GM12878 (cell line): Measurements from ENCODE around the gene RPL38. TPM values are rescaled to one million over a fixed set of nuclear protein-coding genes. Genes with fewer than 3 reads are reported as not detected.

Experiments
- ATAC-seq: fragments of 200-7000 bp; cut with Tn5 transposase; 3 replicates; pipeline ENCODE4 v1.9.1; 2020; ENCODE audit warnings: mild to moderate bottlenecking, moderate library complexity
- BruUV-seq: library from RNA; stranded (reverse); fragments of 400-500 nt; replicated peaks from 2 replicates; lab custom pipeline; 2021; lab: Mats Ljungman, UMichigan
- CTCF ChIA-PET: fragments of 300-600 bp; sonication (Branson Sonifier 250); formaldehyde crosslinking; extraction: SDS; loops from one replicate; lab custom pipeline; 2021; ENCODE audit warnings: inconsistent platforms; lab: Yijun Ruan, JAX
- POLR2A ChIA-PET: fragments of 350-600 bp; formaldehyde crosslinking; extraction: SDS; loops from one replicate; lab custom pipeline; 2021; ENCODE audit warnings: inconsistent platforms; lab: Charles Lee
- RAD21 ChIA-PET: fragments of 300-600 bp; sonication (Branson Sonifier 250); formaldehyde crosslinking; loops from one replicate; lab custom pipeline; 2023; ENCODE audit warnings: antibody characterized with exemption; ENCODE audit not compliant: unreplicated experiment; lab: Charles Lee
- SMC1A ChIA-PET: fragments of 300-600 bp; sonication (Branson Sonifier 250); formaldehyde crosslinking; loops from one replicate; lab custom pipeline; 2023; ENCODE audit not compliant: unreplicated experiment, uncharacterized antibody; lab: Charles Lee
- DNase-seq: peaks from one replicate; pipeline ENCODE4 v3.0.0-alpha.2; 2011; ENCODE audit warnings: low read depth, low spot score
- FAIRE-seq: peaks from 3 replicates; lab custom pipeline; 2011; peaks lifted over from hg19 to GRCh38; lab: Jason Lieb, UNC
- H2AFZ ChIP-seq: 2 replicates; pipeline ENCODE4 v1.6.0; 2011; ENCODE audit warnings: low read depth, low read length, control low read depth; ENCODE audit not compliant: control insufficient read depth
- H3K27ac ChIP-seq: 2 replicates; pipeline ENCODE4 v1.5.1; 2011; ENCODE audit warnings: control low read depth; ENCODE audit not compliant: control insufficient read depth, insufficient read depth
- H3K27me3 ChIP-seq, 2 experiments: replicated peaks in 1 of 2; 2 replicates each; pipeline versions ENCODE4 v1.6.0 to v1.6.1; 2011; ENCODE audit warnings: low read length in 1 of 2; ENCODE audit not compliant: control insufficient read depth in 2 of 2, insufficient read depth in 2 of 2
- H3K36me3 ChIP-seq, 2 experiments: 2 replicates each; pipeline ENCODE4 v1.5.1; 2011; ENCODE audit warnings: low read length in 1 of 2; ENCODE audit not compliant: control insufficient read depth in 2 of 2, insufficient read depth in 2 of 2
- H3K4me1 ChIP-seq: 2 replicates; pipeline ENCODE4 v1.6.1; 2011; ENCODE audit warnings: mild to moderate bottlenecking, low read length, moderate library complexity, mixed read lengths; ENCODE audit not compliant: control insufficient read depth, insufficient read depth
- H3K4me2 ChIP-seq: 2 replicates; pipeline ENCODE4 v1.6.0; 2011; ENCODE audit warnings: control low read depth; ENCODE audit not compliant: control insufficient read depth, insufficient read depth
- H3K4me3 ChIP-seq: fragments of 200-600 bp; sonication (generic); 2 replicates; pipeline ENCODE4 v1.5.1; 2016
- H3K79me2 ChIP-seq: 2 replicates; pipeline ENCODE4 v1.6.0; 2011; ENCODE audit warnings: low read length; ENCODE audit not compliant: control insufficient read depth, insufficient read depth
- H3K9ac ChIP-seq: 2 replicates; pipeline ENCODE4 v1.8.0; 2011; ENCODE audit warnings: low read length, control low read depth, mixed read lengths; ENCODE audit not compliant: control insufficient read depth, insufficient read depth
- H3K9me3 ChIP-seq: replicated peaks from 3 replicates; pipeline ENCODE4 v1.5.1; 2011; ENCODE audit warnings: mild to moderate bottlenecking, low read length; ENCODE audit not compliant: control insufficient read depth, insufficient read depth
- H4K20me1 ChIP-seq: 2 replicates; pipeline ENCODE4 v1.6.0; 2011; ENCODE audit not compliant: control insufficient read depth, insufficient read depth
- IKZF2 ChIP-seq, 2 experiments: fragments of 450-650 bp; IDR thresholded peaks; 2 replicates each; pipeline ENCODE4 v1.6.1; 2017; ENCODE audit warnings: mild to moderate bottlenecking in 2 of 2, moderate library complexity in 2 of 2
- IRF5 ChIP-seq: fragments of 450-650 bp; IDR thresholded peaks from 2 replicates; pipeline ENCODE4 v1.6.1; 2017; ENCODE audit warnings: borderline replicate concordance
- MXI1 ChIP-seq: fragments of 150-350 bp; IDR thresholded peaks from 2 replicates; pipeline ENCODE4 v1.6.1; 2011; ENCODE audit warnings: low read depth, mild to moderate bottlenecking, inconsistent platforms, low read length, improper control_type of control experiment
- MYB ChIP-seq: fragments of 150-350 bp; IDR thresholded peaks from 2 replicates; pipeline ENCODE4 v1.6.1; 2014; ENCODE audit warnings: mild to moderate bottlenecking, low read depth, low read length, borderline replicate concordance
- NR2C2 ChIP-seq: IDR thresholded peaks from 2 replicates; pipeline ENCODE4 v1.6.1; 2011; ENCODE audit warnings: borderline replicate concordance, low read depth; ENCODE audit not compliant: control insufficient read depth, insufficient read length
- WGBS: methylation state at CpG from one replicate; pipeline ENCODE4 v1.1.6; 2016; ENCODE audit warnings: low lambda C conversion rate; ENCODE audit not compliant: insufficient replicate concordance, insufficient coverage; ENCODE audit errors: missing lambda C conversion rate; 5-methylcytosine and 5-hydroxymethylcytosine counted together
- in situ Hi-C: fragments of 300-500 bp; cut with MboI; formaldehyde crosslinking; loops from 9 replicates; pipeline ENCODE4 v1.14.3; 2018; ENCODE audit warnings: mixed read lengths
- intact Hi-C: fragments of 100-400 bp; cut with micrococcal nuclease; formaldehyde crosslinking; loops from one replicate; pipeline ENCODE4 v1.14.2; 2022; ENCODE audit not compliant: unreplicated experiment
- polyA plus RNA-seq, 11 experiments: library from polyadenylated mRNA; depleted of rRNA in 4 of 11; unstranded in 6 of 11; stranded (reverse) in 5 of 11; fragments of >200 nt; fragmentation: Nextera tagmentation in 4 of 11; fragmentation: Illumina TruSeq in 1 of 11; extraction: Ambion mirVana in 4 of 11; extraction: Trizol in 1 of 11; gene quantifications; 1 replicate in 1 of 11; 2 replicates in 10 of 11; pipeline versions ENCODE4 v1.2.1 to v1.2.3, GENCODE V29; 2011 to 2016; ENCODE audit warnings: inconsistent platforms in 2 of 11, missing spikeins in 2 of 11, low read depth in 1 of 11
- total RNA-seq, 4 experiments: library from RNA; depleted of rRNA in 3 of 4; stranded (reverse); fragments of >200 nt in 3 of 4; fragmentation: Illumina TruSeq in 1 of 4; extraction: Trizol in 1 of 4; gene quantifications; 2 replicates each; pipeline versions ENCODE4 v1.2.1 to v1.2.3, GENCODE V29; 2013 to 2021

RPL38 gene
- total and polyA plus RNA-seq, 10 of the 15 experiments (the other 5 are each of a cell fraction or from before 2014, with no cell fraction given), result 1,318 to 4,938 (median 2,673) TPM

- H3K27ac ChIP-seq, result no peak overlapping the region
- DNase-seq (no peak), ATAC-seq (no peak), FAIRE-seq (no peak)
- peaks cover 0 to 4% of the 10 kb centered on the region in 2 experiments; a peak in 2 of 4 replicates for H3K36me3 ChIP-seq
- intact Hi-C loops, result loop anchor here (1.0 kb wide), 1 partner anchor 26 kb away; no protein-coding TSS in a partner anchor
- no peaks in the 10 kb centered on the region for H3K27me3 ChIP-seq
- no peak overlapping the region for H3K4me2 ChIP-seq
- H3K9ac ChIP-seq, result no peak overlapping the region
- no peaks in the 10 kb centered on the region for H3K79me2 ChIP-seq
- ChIA-PET POLR2A (interaction anchor here (1.4 kb wide), 1 partner anchor 24 kb away, joined by 3 read pairs; no protein-coding TSS in a partner anchor), SMC1A (no interaction called here), CTCF (interaction anchor here (0.6 to 1.0 kb wide), 3 partner anchors 23 to 385 kb away, joined by 3 to 4 read pairs (median 3); partner anchors contain the start of gene TTYH2), RAD21 (interaction anchor here (0.8 kb wide), 1 partner anchor 48 kb away, joined by 3 read pairs; no protein-coding TSS in a partner anchor)
- H3K9me3 ChIP-seq, result no peaks in the 10 kb centered on the region
- peaks cover 6% of the 10 kb centered on the region; the same call in 1 of the 2 replicates for H3K4me1 ChIP-seq
- BruUV-seq, result no TSS peak
- TF ChIP-seq MXI1, result no peak
- TF ChIP-seq IRF5, result no peak
- 80% methylated on average over 8 of the region's 8 CpGs for WGBS
- no peak overlapping the region for H3K4me3 ChIP-seq
- no peaks in the 10 kb centered on the region for H4K20me1 ChIP-seq
- no peak overlapping the region for H2AFZ ChIP-seq
- in situ Hi-C loops, result loop anchor here (10.0 kb wide), 1 partner anchor 61 kb away; no protein-coding TSS in a partner anchor
Measured at GRCh38 chr17:74235911-74236371, 32.5 kb downstream of the RPL38 start.

DNA sequence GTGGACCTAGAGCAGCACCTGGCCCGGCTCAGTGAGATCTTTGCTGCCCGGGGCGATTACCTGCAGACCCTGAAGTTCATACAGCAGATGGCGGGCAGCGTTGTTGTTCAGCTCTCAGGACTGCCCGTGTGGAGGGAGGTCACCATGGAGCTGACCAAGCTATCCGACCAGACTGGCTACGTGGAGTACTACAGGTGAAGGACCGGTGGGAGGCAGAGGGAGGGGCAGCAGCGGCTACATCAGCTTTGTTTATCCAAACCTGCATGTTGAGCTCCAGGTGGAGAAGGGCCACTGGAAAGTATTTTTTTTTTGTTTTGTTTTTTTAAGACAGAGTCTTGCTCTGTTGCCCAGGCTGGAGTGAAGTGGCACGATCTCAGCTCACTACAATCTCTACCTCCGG lies 33.8 kb downstream of the RPL38 start:
- RAD21 ChIA-PET, result no interaction called here
- H3K4me3 ChIP-seq, result no peak overlapping the region
- CTCF ChIA-PET, result no interaction called here
- POLR2A ChIA-PET, result no interaction called here
- DNase-seq (no peak), FAIRE-seq (no peak), ATAC-seq (no peak)
- H4K20me1 ChIP-seq, result no peaks in the 10 kb centered on the region
- WGBS, result 67% methylated on average over 12 of the region's 12 CpGs
- H3K79me2 ChIP-seq, result no peaks in the 10 kb centered on the region
- no peak overlapping the region for H2AFZ ChIP-seq
- H3K36me3 ChIP-seq, result peaks cover 0 to 2% of the 10 kb centered on the region in 2 experiments; a peak in 2 of 4 replicates
- no peak overlapping the region for H3K4me2 ChIP-seq
- TF ChIP-seq IKZF2 (IDR thresholded peaks at IDR 0.05) (no peak), NR2C2 (no peak), MYB (no peak)
- no peaks in the 10 kb centered on the region for H3K27me3 ChIP-seq
- H3K9me3 ChIP-seq, result no peaks in the 10 kb centered on the region
- H3K9ac ChIP-seq, result no peak overlapping the region
- in situ Hi-C loops, result loop anchor here (10.0 kb wide), 1 partner anchor 63 kb away; no protein-coding TSS in a partner anchor
- SMC1A ChIA-PET, result no interaction called here
- no TSS peak for BruUV-seq
- peaks cover 6% of the 10 kb centered on the region; the same call in 1 of the 2 replicates for H3K4me1 ChIP-seq
- H3K27ac ChIP-seq, result no peak overlapping the region
- intact Hi-C loops, result no loop called here
